MM.1S (cell line): ENCODE measurements around the gene NTM.

Source experiments
- EZH2 ChIP-seq: fragments of 300-600 bp; sonication (generic); optimal IDR thresholded peaks from 2 replicates; pipeline ENCODE3; 2017; ENCODE audit warnings: low read depth, mild to moderate bottlenecking, antibody characterized with exemption, low read length, mixed read lengths
- EZH2phosphoT487 ChIP-seq: fragments of 300-600 bp; sonication (generic); IDR thresholded peaks from 2 replicates; pipeline ENCODE4 v1.6.1; 2018; ENCODE audit warnings: antibody characterized with exemption, low read length
- TF ChIP-seq, protein P1 (sequence below): fragments of 300-600 bp; sonication (generic); IDR thresholded peaks from 2 replicates; pipeline ENCODE4 v1.5.1; 2016; ENCODE audit warnings: antibody characterized with exemption, low read length, mixed read lengths

DNA sequence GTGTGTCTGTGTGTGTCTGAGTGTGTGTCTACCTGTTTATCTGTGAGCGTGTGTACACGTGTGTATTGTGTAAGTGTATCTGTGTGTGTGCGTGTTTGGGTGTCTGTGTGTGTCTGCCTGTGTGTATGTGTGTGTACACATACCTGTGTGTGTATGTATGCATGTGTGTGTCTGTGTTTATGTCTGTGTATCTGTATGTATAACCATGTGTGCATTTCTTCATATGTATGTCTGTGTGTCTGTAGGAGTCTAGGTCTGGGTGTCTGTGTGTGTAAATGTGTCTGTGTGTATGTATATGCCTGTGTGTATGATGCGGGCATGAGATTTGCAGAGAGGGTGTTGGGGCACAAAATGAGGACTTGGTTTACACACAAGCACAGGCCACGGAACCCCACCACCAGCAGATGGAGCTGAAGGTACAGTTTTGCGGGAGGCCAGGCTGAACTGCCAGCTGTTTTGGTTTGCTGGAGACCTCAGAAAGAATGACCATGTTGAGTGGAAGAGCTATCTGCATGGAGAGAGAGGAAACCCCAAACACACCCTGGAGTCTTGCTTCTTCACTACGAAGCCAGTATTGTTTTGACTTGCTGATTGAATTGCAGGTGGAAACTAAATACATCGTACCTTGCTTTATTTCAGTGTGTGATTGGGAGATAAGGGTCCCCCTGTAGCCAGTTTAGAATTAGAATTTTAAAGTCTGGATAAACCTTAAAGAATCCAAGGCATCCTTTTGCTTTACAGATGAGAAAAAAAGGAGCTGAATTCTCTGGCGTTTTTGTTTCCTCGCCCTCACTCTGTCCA, 497.2 kb downstream of the NTM start:
- TF ChIP-seq, protein P1, sequence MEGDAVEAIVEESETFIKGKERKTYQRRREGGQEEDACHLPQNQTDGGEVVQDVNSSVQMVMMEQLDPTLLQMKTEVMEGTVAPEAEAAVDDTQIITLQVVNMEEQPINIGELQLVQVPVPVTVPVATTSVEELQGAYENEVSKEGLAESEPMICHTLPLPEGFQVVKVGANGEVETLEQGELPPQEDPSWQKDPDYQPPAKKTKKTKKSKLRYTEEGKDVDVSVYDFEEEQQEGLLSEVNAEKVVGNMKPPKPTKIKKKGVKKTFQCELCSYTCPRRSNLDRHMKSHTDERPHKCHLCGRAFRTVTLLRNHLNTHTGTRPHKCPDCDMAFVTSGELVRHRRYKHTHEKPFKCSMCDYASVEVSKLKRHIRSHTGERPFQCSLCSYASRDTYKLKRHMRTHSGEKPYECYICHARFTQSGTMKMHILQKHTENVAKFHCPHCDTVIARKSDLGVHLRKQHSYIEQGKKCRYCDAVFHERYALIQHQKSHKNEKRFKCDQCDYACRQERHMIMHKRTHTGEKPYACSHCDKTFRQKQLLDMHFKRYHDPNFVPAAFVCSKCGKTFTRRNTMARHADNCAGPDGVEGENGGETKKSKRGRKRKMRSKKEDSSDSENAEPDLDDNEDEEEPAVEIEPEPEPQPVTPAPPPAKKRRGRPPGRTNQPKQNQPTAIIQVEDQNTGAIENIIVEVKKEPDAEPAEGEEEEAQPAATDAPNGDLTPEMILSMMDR = peak; percentile 58
- no peak for TF ChIP-seq EZH2
- no peak for TF ChIP-seq EZH2phosphoT487
